Testis (tissue), 2 donors: ENCODE results near the gene SYNGR4.
"Not testable (repeated sequence)": the region's sequence is repeated elsewhere in the genome, so short reads cannot be mapped to it uniquely, and the experiment has no call there.

Source experiments
- POLR2A ChIP-seq: fragments of 450-650 bp; IDR thresholded peaks from one replicate; pipeline ENCODE4 v1.6.1; 2017; ENCODE audit warnings: antibody characterized with exemption, mild to moderate bottlenecking, moderate library complexity
- TF ChIP-seq, protein P1 (sequence below), 3 experiments: fragments of 450-650 bp in 2 of 3; fragments of 200-600 bp in 1 of 3; sonication (generic) in 1 of 3; IDR thresholded peaks; one replicate each; pipeline ENCODE4 v1.5.1; 2016 to 2019; ENCODE audit warnings: antibody characterized with exemption in 3 of 3, mild to moderate bottlenecking in 2 of 3, moderate library complexity in 1 of 3

DNA sequence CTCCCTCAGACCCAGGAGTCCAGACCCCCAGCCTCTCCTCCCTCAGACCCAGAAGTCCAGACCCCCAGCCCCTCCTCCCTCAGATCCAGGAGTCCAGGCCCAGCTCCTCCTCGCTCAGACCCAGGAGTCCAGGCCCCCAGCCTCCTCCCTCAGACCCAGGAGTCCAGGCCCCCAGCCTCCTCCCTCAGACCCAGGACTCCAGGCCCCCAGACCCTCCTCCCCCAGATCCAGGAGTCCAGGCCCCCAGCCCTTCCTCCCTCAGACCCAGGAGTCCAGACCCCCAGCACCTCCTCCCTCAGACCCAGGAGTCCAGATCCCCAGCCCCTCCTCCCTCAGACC, 27.8 kb downstream of the SYNGR4 start:
- TF ChIP-seq, protein P1, sequence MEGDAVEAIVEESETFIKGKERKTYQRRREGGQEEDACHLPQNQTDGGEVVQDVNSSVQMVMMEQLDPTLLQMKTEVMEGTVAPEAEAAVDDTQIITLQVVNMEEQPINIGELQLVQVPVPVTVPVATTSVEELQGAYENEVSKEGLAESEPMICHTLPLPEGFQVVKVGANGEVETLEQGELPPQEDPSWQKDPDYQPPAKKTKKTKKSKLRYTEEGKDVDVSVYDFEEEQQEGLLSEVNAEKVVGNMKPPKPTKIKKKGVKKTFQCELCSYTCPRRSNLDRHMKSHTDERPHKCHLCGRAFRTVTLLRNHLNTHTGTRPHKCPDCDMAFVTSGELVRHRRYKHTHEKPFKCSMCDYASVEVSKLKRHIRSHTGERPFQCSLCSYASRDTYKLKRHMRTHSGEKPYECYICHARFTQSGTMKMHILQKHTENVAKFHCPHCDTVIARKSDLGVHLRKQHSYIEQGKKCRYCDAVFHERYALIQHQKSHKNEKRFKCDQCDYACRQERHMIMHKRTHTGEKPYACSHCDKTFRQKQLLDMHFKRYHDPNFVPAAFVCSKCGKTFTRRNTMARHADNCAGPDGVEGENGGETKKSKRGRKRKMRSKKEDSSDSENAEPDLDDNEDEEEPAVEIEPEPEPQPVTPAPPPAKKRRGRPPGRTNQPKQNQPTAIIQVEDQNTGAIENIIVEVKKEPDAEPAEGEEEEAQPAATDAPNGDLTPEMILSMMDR (IDR thresholded peaks at IDR 0.05) = not testable (repeated sequence)
- TF ChIP-seq POLR2A = not testable (repeated sequence)
